WTC11 (cell line): Measurements from ENCODE around the gene RBMS1. TPM values are rescaled to one million over a fixed set of nuclear protein-coding genes. Genes with fewer than 3 reads are reported as not detected.

ENCODE experiments used
- ATAC-seq: fragments of 200-7000 bp; cut with Tn5 transposase; 2 replicates; pipeline ENCODE4 v1.10.0; 2021; ENCODE audit warnings: mild to moderate bottlenecking, moderate library complexity
- CTCF ChIA-PET: fragments of 300-600 bp; sonication (Branson Sonifier 250); formaldehyde crosslinking; loops from one replicate; lab custom pipeline; 2021; ENCODE audit warnings: antibody characterized with exemption; lab: Charles Lee
- POLR2A ChIA-PET: fragments of 350-600 bp; sonication (Branson Sonifier 250); formaldehyde crosslinking; loops from one replicate; lab custom pipeline; 2021; ENCODE audit warnings: antibody characterized with exemption; lab: Charles Lee
- DNase-seq: peaks from one replicate; pipeline ENCODE4 v3.0.0; 2021; ENCODE audit warnings: low spot score
- H3K27ac Mint-ChIP-seq: 2 replicates; pipeline ENCODE4 v1.8.0; 2021; ENCODE audit warnings: mixed read lengths
- H3K27me3 Mint-ChIP-seq: 2 replicates; pipeline ENCODE4 v1.8.0; 2021; ENCODE audit warnings: low read depth, mild to moderate bottlenecking, moderate library complexity, mixed read lengths
- H3K36me3 Mint-ChIP-seq: 2 replicates; pipeline ENCODE4 v1.8.0; 2021; ENCODE audit warnings: mixed read lengths
- H3K4me1 Mint-ChIP-seq: 2 replicates; pipeline ENCODE4 v1.8.0; 2022; ENCODE audit warnings: mixed read lengths
- H3K4me3 Mint-ChIP-seq: 2 replicates; pipeline ENCODE4 v1.8.0; 2021; ENCODE audit warnings: mild to moderate bottlenecking, moderate library complexity, mixed read lengths
- H3K9me3 Mint-ChIP-seq: 2 replicates; pipeline ENCODE4 v1.8.0; 2021; ENCODE audit warnings: mixed read lengths
- CREM ChIP-seq: sonication (generic); formaldehyde crosslinking; IDR thresholded peaks from 2 replicates; pipeline ENCODE4 v1.8.1; 2022; ENCODE audit warnings: mild to moderate bottlenecking, missing genetic modification reagents, moderate library complexity
- CTCF ChIP-seq: fragments of 200-600 bp; IDR thresholded peaks from 2 replicates; pipeline ENCODE4 v1.8.0; 2022; ENCODE audit warnings: antibody characterized with exemption
- EMX1 ChIP-seq: fragments of 250-450 bp; sonication (Bioruptor Pico); IDR thresholded peaks from 2 replicates; pipeline ENCODE4 v1.8.0; 2021; ENCODE audit warnings: mild to moderate bottlenecking
- GABPB1 ChIP-seq: sonication (generic); formaldehyde crosslinking; IDR thresholded peaks from 2 replicates; pipeline ENCODE4 v1.8.1; 2023; ENCODE audit warnings: mild to moderate bottlenecking, missing genetic modification reagents
- IRF1 ChIP-seq: sonication (generic); formaldehyde crosslinking; IDR thresholded peaks from 2 replicates; pipeline ENCODE4 v1.8.0; 2023; ENCODE audit warnings: missing genetic modification reagents
- KAT7 ChIP-seq: sonication (generic); formaldehyde crosslinking; IDR thresholded peaks from 2 replicates; pipeline ENCODE4 v1.8.1; 2023; ENCODE audit warnings: missing genetic modification reagents, mild to moderate bottlenecking, borderline replicate concordance
- SP1 ChIP-seq: sonication (generic); formaldehyde crosslinking; conservative IDR thresholded peaks from 2 replicates; pipeline ENCODE4 v1.8.1; 2022; ENCODE audit warnings: missing genetic modification reagents
- TEAD1 ChIP-seq: sonication (generic); formaldehyde crosslinking; IDR thresholded peaks from 2 replicates; pipeline ENCODE4 v1.8.0; 2022; ENCODE audit warnings: mild to moderate bottlenecking, missing genetic modification reagents
- TEAD4 ChIP-seq: sonication (generic); formaldehyde crosslinking; IDR thresholded peaks from 2 replicates; pipeline ENCODE4 v1.8.0; 2022; ENCODE audit warnings: mild to moderate bottlenecking, missing genetic modification reagents
- ZBTB21 ChIP-seq: sonication (generic); formaldehyde crosslinking; IDR thresholded peaks from 2 replicates; pipeline ENCODE4 v1.8.1; 2023; ENCODE audit warnings: mild to moderate bottlenecking, missing genetic modification reagents, borderline replicate concordance
- ZNF317 ChIP-seq: sonication (generic); formaldehyde crosslinking; IDR thresholded peaks from 2 replicates; pipeline ENCODE4 v1.8.1; 2023; ENCODE audit warnings: low read depth, mild to moderate bottlenecking, moderate library complexity, missing genetic modification reagents, borderline replicate concordance
- ZNF416 ChIP-seq: fragments of 250-450 bp; sonication (Bioruptor Pico); IDR thresholded peaks from 2 replicates; pipeline ENCODE4 v1.9.0; 2021; ENCODE audit warnings: mild to moderate bottlenecking, inconsistent platforms
- total RNA-seq: library from RNA; stranded (reverse); gene quantifications from 3 replicates; pipeline ENCODE4 v1.2.3, GENCODE V29; 2021
- TF ChIP-seq, protein P1 (sequence below): sonication (generic); formaldehyde crosslinking; IDR thresholded peaks from 2 replicates; pipeline ENCODE4 v1.8.1; 2022; ENCODE audit warnings: mild to moderate bottlenecking, missing genetic modification reagents, moderate library complexity, borderline replicate concordance
- TF ChIP-seq, protein P2 (sequence below): sonication (generic); formaldehyde crosslinking; IDR thresholded peaks from 2 replicates; pipeline ENCODE4 v1.8.1; 2022; ENCODE audit warnings: mild to moderate bottlenecking, moderate library complexity, missing genetic modification reagents
- TF ChIP-seq, protein P3 (sequence below): sonication (generic); formaldehyde crosslinking; IDR thresholded peaks from 2 replicates; pipeline ENCODE4 v1.8.1; 2023; ENCODE audit warnings: mild to moderate bottlenecking, missing genetic modification reagents
- TF ChIP-seq, protein P4 (sequence below): sonication (generic); formaldehyde crosslinking; IDR thresholded peaks from 2 replicates; pipeline ENCODE4 v1.8.1; 2023; ENCODE audit warnings: mild to moderate bottlenecking, missing genetic modification reagents, borderline replicate concordance
- TF ChIP-seq, protein P5 (sequence below): sonication (generic); formaldehyde crosslinking; IDR thresholded peaks from 2 replicates; pipeline ENCODE4 v1.8.0; 2022; ENCODE audit warnings: mild to moderate bottlenecking, missing genetic modification reagents

The RBMS1 gene
- total RNA-seq, 1 experiment from 2014 or later, result 56.3 TPM

- H3K27me3 Mint-ChIP-seq, result peaks cover 24% of the 10 kb centered on the region
- no peaks in the 10 kb centered on the region for H3K9me3 Mint-ChIP-seq
- peaks cover 36% of the 10 kb centered on the region for H3K4me1 Mint-ChIP-seq
- peaks cover 15% of the 10 kb centered on the region for H3K36me3 Mint-ChIP-seq
- ATAC-seq, result peak; percentile 36
- peak overlapping the region; percentile 92 for H3K27ac Mint-ChIP-seq
- TF ChIP-seq, protein P1, sequence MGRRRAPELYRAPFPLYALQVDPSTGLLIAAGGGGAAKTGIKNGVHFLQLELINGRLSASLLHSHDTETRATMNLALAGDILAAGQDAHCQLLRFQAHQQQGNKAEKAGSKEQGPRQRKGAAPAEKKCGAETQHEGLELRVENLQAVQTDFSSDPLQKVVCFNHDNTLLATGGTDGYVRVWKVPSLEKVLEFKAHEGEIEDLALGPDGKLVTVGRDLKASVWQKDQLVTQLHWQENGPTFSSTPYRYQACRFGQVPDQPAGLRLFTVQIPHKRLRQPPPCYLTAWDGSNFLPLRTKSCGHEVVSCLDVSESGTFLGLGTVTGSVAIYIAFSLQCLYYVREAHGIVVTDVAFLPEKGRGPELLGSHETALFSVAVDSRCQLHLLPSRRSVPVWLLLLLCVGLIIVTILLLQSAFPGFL (CRISPR knock-in tag), result 0 out of 2 replicates have a peak, but pooled peaks have one; percentile 2
- TF ChIP-seq GABPB1 (CRISPR knock-in tag), result no peak
- TF ChIP-seq, all 79 proteins: peak for 1
- peak; percentile 15 for DNase-seq
- ChIA-PET POLR2A (interaction anchor here (0.6 to 1.2 kb wide), 4 partner anchors 23 to 724 kb away, joined by 3 read pairs; no protein-coding TSS in a partner anchor), CTCF (interaction anchor here (0.6 to 3.3 kb wide), 33 partner anchors 8 to 793 kb away, joined by 3 to 21 read pairs (median 4); no protein-coding TSS in a partner anchor)
- peak overlapping the region; percentile 72 for H3K4me3 Mint-ChIP-seq
Measured at GRCh38 chr2:160270571-160271113, 223.0 kb downstream of the RBMS1 start.

GRCh38 chr2:160269803-160270570 lies 223.6 kb downstream of the RBMS1 start:
- Mint-ChIP-seq H3K27me3 (peaks cover 24% of the 10 kb centered on the region), H3K27ac (peak overlapping the region; percentile 92), H3K4me3 (peak overlapping the region; percentile 72), H3K9me3 (no peaks in the 10 kb centered on the region), H3K36me3 (peaks cover 10% of the 10 kb centered on the region), H3K4me1 (peaks cover 36% of the 10 kb centered on the region)
- CTCF ChIA-PET, result interaction anchor here (0.6 to 3.3 kb wide), 35 partner anchors 9 to 794 kb away, joined by 3 to 21 read pairs (median 4); no protein-coding TSS in a partner anchor
- ATAC-seq, result peak; percentile 79
- peak; percentile 79 for DNase-seq
- POLR2A ChIA-PET, result interaction anchor here (0.6 to 1.2 kb wide), 4 partner anchors 23 to 725 kb away, joined by 3 read pairs; no protein-coding TSS in a partner anchor
- peak; percentile 73; the same call in 1 of the 2 replicates for TF ChIP-seq CREM (CRISPR knock-in tag)
- TF ChIP-seq ZNF416, result peak; percentile 77
- TF ChIP-seq EMX1 (CRISPR knock-in tag), result 0 out of 2 replicates have a peak, but pooled peaks have one; percentile 76
- TF ChIP-seq KAT7 (CRISPR knock-in tag), result 0 out of 2 replicates have a peak, but pooled peaks have one; percentile 72
- TF ChIP-seq CTCF, result no peak
- TF ChIP-seq, protein P1 (CRISPR knock-in tag), result 0 out of 2 replicates have a peak, but pooled peaks have one; percentile 39
- TF ChIP-seq, protein P2, sequence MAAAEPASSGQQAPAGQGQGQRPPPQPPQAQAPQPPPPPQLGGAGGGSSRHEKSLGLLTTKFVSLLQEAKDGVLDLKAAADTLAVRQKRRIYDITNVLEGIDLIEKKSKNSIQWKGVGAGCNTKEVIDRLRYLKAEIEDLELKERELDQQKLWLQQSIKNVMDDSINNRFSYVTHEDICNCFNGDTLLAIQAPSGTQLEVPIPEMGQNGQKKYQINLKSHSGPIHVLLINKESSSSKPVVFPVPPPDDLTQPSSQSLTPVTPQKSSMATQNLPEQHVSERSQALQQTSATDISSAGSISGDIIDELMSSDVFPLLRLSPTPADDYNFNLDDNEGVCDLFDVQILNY (CRISPR knock-in tag), result peak; percentile 76; the same call in 1 of the 2 replicates
- TF ChIP-seq ZNF317, result 0 out of 2 replicates have a peak, but pooled peaks have one; percentile 19
- TF ChIP-seq TEAD4 (CRISPR knock-in tag), result peak; percentile 43; the same call in 1 of the 2 replicates
- peak; percentile 56 for TF ChIP-seq SP1
- TF ChIP-seq TEAD1 (CRISPR knock-in tag), result 0 out of 2 replicates have a peak, but pooled peaks have one; percentile 80
- TF ChIP-seq, protein P3, sequence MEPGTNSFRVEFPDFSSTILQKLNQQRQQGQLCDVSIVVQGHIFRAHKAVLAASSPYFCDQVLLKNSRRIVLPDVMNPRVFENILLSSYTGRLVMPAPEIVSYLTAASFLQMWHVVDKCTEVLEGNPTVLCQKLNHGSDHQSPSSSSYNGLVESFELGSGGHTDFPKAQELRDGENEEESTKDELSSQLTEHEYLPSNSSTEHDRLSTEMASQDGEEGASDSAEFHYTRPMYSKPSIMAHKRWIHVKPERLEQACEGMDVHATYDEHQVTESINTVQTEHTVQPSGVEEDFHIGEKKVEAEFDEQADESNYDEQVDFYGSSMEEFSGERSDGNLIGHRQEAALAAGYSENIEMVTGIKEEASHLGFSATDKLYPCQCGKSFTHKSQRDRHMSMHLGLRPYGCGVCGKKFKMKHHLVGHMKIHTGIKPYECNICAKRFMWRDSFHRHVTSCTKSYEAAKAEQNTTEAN (CRISPR knock-in tag), result peak; percentile 87
- TF ChIP-seq, protein P4, sequence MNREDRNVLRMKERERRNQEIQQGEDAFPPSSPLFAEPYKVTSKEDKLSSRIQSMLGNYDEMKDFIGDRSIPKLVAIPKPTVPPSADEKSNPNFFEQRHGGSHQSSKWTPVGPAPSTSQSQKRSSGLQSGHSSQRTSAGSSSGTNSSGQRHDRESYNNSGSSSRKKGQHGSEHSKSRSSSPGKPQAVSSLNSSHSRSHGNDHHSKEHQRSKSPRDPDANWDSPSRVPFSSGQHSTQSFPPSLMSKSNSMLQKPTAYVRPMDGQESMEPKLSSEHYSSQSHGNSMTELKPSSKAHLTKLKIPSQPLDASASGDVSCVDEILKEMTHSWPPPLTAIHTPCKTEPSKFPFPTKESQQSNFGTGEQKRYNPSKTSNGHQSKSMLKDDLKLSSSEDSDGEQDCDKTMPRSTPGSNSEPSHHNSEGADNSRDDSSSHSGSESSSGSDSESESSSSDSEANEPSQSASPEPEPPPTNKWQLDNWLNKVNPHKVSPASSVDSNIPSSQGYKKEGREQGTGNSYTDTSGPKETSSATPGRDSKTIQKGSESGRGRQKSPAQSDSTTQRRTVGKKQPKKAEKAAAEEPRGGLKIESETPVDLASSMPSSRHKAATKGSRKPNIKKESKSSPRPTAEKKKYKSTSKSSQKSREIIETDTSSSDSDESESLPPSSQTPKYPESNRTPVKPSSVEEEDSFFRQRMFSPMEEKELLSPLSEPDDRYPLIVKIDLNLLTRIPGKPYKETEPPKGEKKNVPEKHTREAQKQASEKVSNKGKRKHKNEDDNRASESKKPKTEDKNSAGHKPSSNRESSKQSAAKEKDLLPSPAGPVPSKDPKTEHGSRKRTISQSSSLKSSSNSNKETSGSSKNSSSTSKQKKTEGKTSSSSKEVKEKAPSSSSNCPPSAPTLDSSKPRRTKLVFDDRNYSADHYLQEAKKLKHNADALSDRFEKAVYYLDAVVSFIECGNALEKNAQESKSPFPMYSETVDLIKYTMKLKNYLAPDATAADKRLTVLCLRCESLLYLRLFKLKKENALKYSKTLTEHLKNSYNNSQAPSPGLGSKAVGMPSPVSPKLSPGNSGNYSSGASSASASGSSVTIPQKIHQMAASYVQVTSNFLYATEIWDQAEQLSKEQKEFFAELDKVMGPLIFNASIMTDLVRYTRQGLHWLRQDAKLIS (CRISPR knock-in tag), result 0 out of 2 replicates have a peak, but pooled peaks have one; percentile 71
- peak; percentile 40; the same call in 1 of the 2 replicates for TF ChIP-seq GABPB1 (CRISPR knock-in tag)
- TF ChIP-seq ZBTB21 (CRISPR knock-in tag), result peak; percentile 74; the same call in 1 of the 2 replicates
- 0 out of 2 replicates have a peak, but pooled peaks have one; percentile 69 for TF ChIP-seq IRF1 (CRISPR knock-in tag)
- TF ChIP-seq, protein P5, sequence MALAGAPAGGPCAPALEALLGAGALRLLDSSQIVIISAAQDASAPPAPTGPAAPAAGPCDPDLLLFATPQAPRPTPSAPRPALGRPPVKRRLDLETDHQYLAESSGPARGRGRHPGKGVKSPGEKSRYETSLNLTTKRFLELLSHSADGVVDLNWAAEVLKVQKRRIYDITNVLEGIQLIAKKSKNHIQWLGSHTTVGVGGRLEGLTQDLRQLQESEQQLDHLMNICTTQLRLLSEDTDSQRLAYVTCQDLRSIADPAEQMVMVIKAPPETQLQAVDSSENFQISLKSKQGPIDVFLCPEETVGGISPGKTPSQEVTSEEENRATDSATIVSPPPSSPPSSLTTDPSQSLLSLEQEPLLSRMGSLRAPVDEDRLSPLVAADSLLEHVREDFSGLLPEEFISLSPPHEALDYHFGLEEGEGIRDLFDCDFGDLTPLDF, result peak; percentile 83; the same call in 1 of the 2 replicates
